Activated naive CD4-positive, alpha-beta T cell treated with anti-CD3 and anti-CD28 coated beads for 36 hours (primary cell): ENCODE measurements around the gene SAMSN1. TPM values are rescaled to one million over a fixed set of nuclear protein-coding genes. Genes with fewer than 3 reads are reported as not detected.
"Not testable (repeated sequence)": the region's sequence is repeated elsewhere in the genome, so short reads cannot be mapped to it uniquely, and the experiment has no call there.

ENCODE experiments used
- CTCF ChIA-PET: fragments of 350-600 bp; sonication (Branson Sonifier 250); formaldehyde crosslinking; loops from one replicate; lab custom pipeline; 2021; ENCODE audit warnings: antibody characterized with exemption; lab: Charles Lee
- DNase-seq: peaks from one replicate; pipeline ENCODE4 v3.0.0-alpha.2; 2020
- H3K27ac Mint-ChIP-seq: one replicate; pipeline ENCODE4 v1.8.0; 2021; ENCODE audit warnings: mild to moderate bottlenecking, mixed read lengths
- H3K27me3 Mint-ChIP-seq: one replicate; pipeline ENCODE4 v1.8.0; 2021; ENCODE audit warnings: low read depth, mixed read lengths
- H3K36me3 Mint-ChIP-seq: one replicate; pipeline ENCODE4 v1.8.0; 2021; ENCODE audit warnings: low read depth, mixed read lengths
- H3K4me1 Mint-ChIP-seq: one replicate; pipeline ENCODE4 v1.8.0; 2021; ENCODE audit warnings: low read depth, mixed read lengths
- H3K4me3 Mint-ChIP-seq: one replicate; pipeline ENCODE4 v1.8.0; 2021; ENCODE audit warnings: mild to moderate bottlenecking, moderate library complexity, mixed read lengths
- H3K9me3 Mint-ChIP-seq: one replicate; pipeline ENCODE4 v1.8.0; 2021; ENCODE audit warnings: mixed read lengths
- intact Hi-C: fragments of 100-400 bp; cut with micrococcal nuclease; formaldehyde crosslinking; loops from one replicate; pipeline ENCODE4 v1.15.1; 2023
- total RNA-seq, 2 experiments: library from RNA; stranded (reverse); gene quantifications; one replicate each; pipeline ENCODE4 v1.2.3, GENCODE V29; 2021

The SAMSN1 gene
- total RNA-seq, 2 experiments from 2014 or later: 41.1 to 43.0 TPM

DNA sequence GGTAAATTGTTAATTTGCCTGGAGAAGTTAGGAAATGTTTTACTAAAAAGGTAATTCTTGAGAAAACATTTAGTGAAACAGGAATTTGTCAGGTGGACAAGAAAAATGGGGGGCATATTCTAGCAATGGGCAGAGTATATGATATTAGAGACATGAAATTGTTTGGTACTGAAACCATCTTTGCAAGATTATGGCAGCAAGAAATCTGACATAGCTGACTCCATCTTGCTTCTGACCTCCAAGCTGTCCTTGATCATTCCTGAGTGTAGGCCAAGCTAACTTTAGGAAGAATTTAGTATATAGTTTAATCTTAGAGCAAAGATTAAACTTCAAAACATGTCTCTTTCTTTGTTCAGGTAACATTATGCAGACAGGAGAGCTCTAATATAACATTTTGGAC, 14.0 kb upstream of the SAMSN1 start:
- H3K4me1 Mint-ChIP-seq: peaks cover 13% of the 10 kb centered on the region
- no peak overlapping the region for H3K4me3 Mint-ChIP-seq
- intact Hi-C loops: no loop called here
- H3K27me3 Mint-ChIP-seq: no peaks in the 10 kb centered on the region
- no peak for DNase-seq
- H3K36me3 Mint-ChIP-seq: no peaks in the 10 kb centered on the region
- CTCF ChIA-PET: no interaction called here
- H3K9me3 Mint-ChIP-seq: peaks cover 4% of the 10 kb centered on the region
- no peak overlapping the region for H3K27ac Mint-ChIP-seq

DNA sequence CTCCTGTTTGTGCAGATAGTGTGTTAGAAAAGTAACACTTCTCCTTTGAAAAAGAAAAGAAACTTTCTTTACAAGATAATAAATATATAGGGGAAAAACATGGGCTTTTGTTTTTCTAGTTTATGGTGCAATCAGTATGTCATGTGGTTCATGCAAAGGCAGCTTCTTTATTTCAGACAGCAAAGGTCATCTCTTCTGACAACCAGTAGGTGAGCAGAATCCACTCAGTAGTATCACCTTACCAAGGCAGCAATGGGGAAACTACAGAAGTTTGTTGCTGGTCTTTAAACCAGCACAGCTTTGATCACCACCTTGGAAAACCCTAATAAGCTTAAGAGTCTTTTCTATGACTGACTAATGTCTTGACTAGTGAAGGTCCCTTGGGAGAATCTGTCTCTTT, 13.0 kb upstream of the SAMSN1 start:
- intact Hi-C loops: no loop called here
- Mint-ChIP-seq H3K36me3 (no peaks in the 10 kb centered on the region), H3K4me3 (no peak overlapping the region), H3K4me1 (peaks cover 22% of the 10 kb centered on the region), H3K9me3 (peaks cover 4% of the 10 kb centered on the region), H3K27ac (no peak overlapping the region), H3K27me3 (no peaks in the 10 kb centered on the region)
- CTCF ChIA-PET: no interaction called here
- no peak for DNase-seq

- no peak overlapping the region for H3K27ac Mint-ChIP-seq
- intact Hi-C loops: no loop called here
- peaks cover 22% of the 10 kb centered on the region for H3K4me1 Mint-ChIP-seq
- no peaks in the 10 kb centered on the region for H3K36me3 Mint-ChIP-seq
- H3K4me3 Mint-ChIP-seq: no peak overlapping the region
- H3K9me3 Mint-ChIP-seq: peaks cover 4% of the 10 kb centered on the region
- no peaks in the 10 kb centered on the region for H3K27me3 Mint-ChIP-seq
- CTCF ChIA-PET: no interaction called here
- DNase-seq: no peak
Observed at GRCh38 chr21:14557413-14557812, 11.3 kb upstream of the SAMSN1 start.

- H3K36me3 Mint-ChIP-seq: no peaks in the 10 kb centered on the region
- no peaks in the 10 kb centered on the region for H3K27me3 Mint-ChIP-seq
- no peaks in the 10 kb centered on the region for H3K9me3 Mint-ChIP-seq
- H3K4me1 Mint-ChIP-seq: peaks cover 31% of the 10 kb centered on the region
- CTCF ChIA-PET: interaction anchor here (0.8 kb wide), 1 partner anchor 14 kb away, joined by 4 read pairs; no protein-coding TSS in a partner anchor
- intact Hi-C loops: no loop called here
- DNase-seq: peak; percentile 68
- no peak overlapping the region for H3K4me3 Mint-ChIP-seq
- no peak overlapping the region for H3K27ac Mint-ChIP-seq
Observed at GRCh38 chr21:14554948-14555347, 8.8 kb upstream of the SAMSN1 start.

- H3K4me1 Mint-ChIP-seq: peaks cover 40% of the 10 kb centered on the region
- intact Hi-C loops: no loop called here
- H3K9me3 Mint-ChIP-seq: no peaks in the 10 kb centered on the region
- DNase-seq: no peak
- no peak overlapping the region for H3K4me3 Mint-ChIP-seq
- H3K27me3 Mint-ChIP-seq: no peaks in the 10 kb centered on the region
- H3K27ac Mint-ChIP-seq: no peak overlapping the region
- no peaks in the 10 kb centered on the region for H3K36me3 Mint-ChIP-seq
- CTCF ChIA-PET: no interaction called here
Observed at GRCh38 chr21:14553422-14553821, 7.3 kb upstream of the SAMSN1 start.

- Mint-ChIP-seq H3K27ac (no peak overlapping the region), H3K27me3 (no peaks in the 10 kb centered on the region), H3K4me1 (peaks cover 53% of the 10 kb centered on the region), H3K4me3 (no peak overlapping the region), H3K36me3 (no peaks in the 10 kb centered on the region), H3K9me3 (no peaks in the 10 kb centered on the region)
- CTCF ChIA-PET: no interaction called here
- DNase-seq: no peak
- intact Hi-C loops: no loop called here
Observed at GRCh38 chr21:14551741-14552140, 5.6 kb upstream of the SAMSN1 start.

DNA sequence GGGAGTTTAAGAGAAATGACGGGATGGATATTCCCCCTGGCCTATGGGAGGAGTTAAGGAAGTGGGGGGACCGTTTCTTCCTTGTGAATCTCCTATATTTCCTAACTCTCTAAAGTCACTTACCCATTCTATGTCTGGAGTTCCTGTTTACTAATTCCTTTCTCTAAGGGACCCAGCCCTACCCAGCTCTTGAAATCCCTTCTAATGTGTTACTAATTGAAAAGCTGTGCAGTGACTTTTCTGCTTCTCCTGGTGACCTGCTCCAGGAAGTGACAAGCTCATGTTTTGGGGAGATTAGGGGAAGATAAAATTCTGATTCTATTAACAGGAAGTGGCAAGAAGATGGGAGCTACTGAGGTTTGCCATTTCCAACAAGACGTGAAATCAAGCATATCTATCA, 4.0 kb upstream of the SAMSN1 start:
- Mint-ChIP-seq H3K27ac (peak overlapping the region; percentile 20), H3K27me3 (no peaks in the 10 kb centered on the region), H3K36me3 (no peaks in the 10 kb centered on the region), H3K9me3 (no peaks in the 10 kb centered on the region), H3K4me1 (peaks cover 47% of the 10 kb centered on the region), H3K4me3 (no peak overlapping the region)
- intact Hi-C loops: no loop called here
- CTCF ChIA-PET: interaction anchor here (1.3 kb wide), 1 partner anchor 17 kb away, joined by 5 read pairs; no protein-coding TSS in a partner anchor
- DNase-seq: no peak

GRCh38 chr21:14548779-14549178, 2.7 kb upstream of the SAMSN1 start:
- Mint-ChIP-seq H3K9me3 (no peaks in the 10 kb centered on the region), H3K36me3 (peaks cover 4% of the 10 kb centered on the region), H3K27ac (peak overlapping the region; percentile 14), H3K27me3 (no peaks in the 10 kb centered on the region), H3K4me1 (peaks cover 44% of the 10 kb centered on the region), H3K4me3 (no peak overlapping the region)
- CTCF ChIA-PET: no interaction called here
- DNase-seq: no peak
- intact Hi-C loops: loop anchor here (1.0 to 5.0 kb wide), 7 partner anchors 21 to 964 kb away; partner anchors contain the start of gene NRIP1

GRCh38 chr21:14547834-14548513, 1.9 kb upstream of the SAMSN1 start:
- Mint-ChIP-seq H3K4me3 (peak overlapping the region; percentile 65), H3K27me3 (no peaks in the 10 kb centered on the region), H3K4me1 (peaks cover 47% of the 10 kb centered on the region), H3K9me3 (no peaks in the 10 kb centered on the region), H3K36me3 (peaks cover 4% of the 10 kb centered on the region), H3K27ac (peak overlapping the region; percentile 87)
- intact Hi-C loops: loop anchor here (1.0 to 5.0 kb wide), 8 partner anchors 21 to 964 kb away; partner anchors contain the start of gene NRIP1
- DNase-seq: no peak
- CTCF ChIA-PET: interaction anchor here (0.7 to 1.4 kb wide), 3 partner anchors 15 to 189 kb away, joined by 3 to 4 read pairs (median 4); no protein-coding TSS in a partner anchor

GRCh38 chr21:14546719-14547118, 604 bp upstream of the SAMSN1 start:
- not testable (repeated sequence) for H3K27ac Mint-ChIP-seq, H3K9me3 Mint-ChIP-seq, H3K36me3 Mint-ChIP-seq, DNase-seq, H3K4me3 Mint-ChIP-seq, H3K27me3 Mint-ChIP-seq
- intact Hi-C loops: loop anchor here (1.0 to 5.0 kb wide), 8 partner anchors 8 to 966 kb away; partner anchors contain the start of genes HSPA13 and NRIP1
- CTCF ChIA-PET: interaction anchor here (1.2 to 1.4 kb wide), 2 partner anchors 13 to 190 kb away, joined by 4 read pairs; no protein-coding TSS in a partner anchor
- H3K4me1 Mint-ChIP-seq: peaks cover 52% of the 10 kb centered on the region

- no peaks in the 10 kb centered on the region for H3K27me3 Mint-ChIP-seq
- H3K4me1 Mint-ChIP-seq: peaks cover 55% of the 10 kb centered on the region
- H3K4me3 Mint-ChIP-seq: peak overlapping the region; percentile 88
- no peak for DNase-seq
- H3K36me3 Mint-ChIP-seq: peaks cover 25% of the 10 kb centered on the region
- H3K27ac Mint-ChIP-seq: peak overlapping the region; percentile 92
- intact Hi-C loops: loop anchor here (2.0 to 5.0 kb wide), 3 partner anchors 195 to 1189 kb away; no protein-coding TSS in a partner anchor
- CTCF ChIA-PET: interaction anchor here (1.6 kb wide), 1 partner anchor 11 kb away, joined by 6 read pairs; no protein-coding TSS in a partner anchor
- H3K9me3 Mint-ChIP-seq: peaks cover 2% of the 10 kb centered on the region
Observed at GRCh38 chr21:14543983-14544382, 2.1 kb downstream of the SAMSN1 start.

- Mint-ChIP-seq H3K27ac (peak overlapping the region; percentile 98), H3K27me3 (no peaks in the 10 kb centered on the region), H3K36me3 (peaks cover 26% of the 10 kb centered on the region), H3K4me1 (peaks cover 54% of the 10 kb centered on the region), H3K9me3 (peaks cover 2% of the 10 kb centered on the region), H3K4me3 (peak overlapping the region; percentile 66)
- no peak for DNase-seq
- CTCF ChIA-PET: interaction anchor here (0.6 to 2.8 kb wide), 4 partner anchors 10 to 195 kb away, joined by 3 to 12 read pairs (median 6); no protein-coding TSS in a partner anchor
- intact Hi-C loops: loop anchor here (1.0 to 5.0 kb wide), 5 partner anchors 8 to 1190 kb away; no protein-coding TSS in a partner anchor
Observed at GRCh38 chr21:14542638-14543037, 3.5 kb downstream of the SAMSN1 start.
